Measurements from ENCODE around the gene DAND5. TPM values are rescaled to one million over a fixed set of nuclear protein-coding genes. Genes with fewer than 3 reads are reported as not detected.

Gene DAND5
- total and polyA plus RNA-seq, 2 of the 13 experiments (the other 11 are each of a cell fraction or from before 2014, with no cell fraction given) = 0.04 TPM; not detected in 1

DNA sequence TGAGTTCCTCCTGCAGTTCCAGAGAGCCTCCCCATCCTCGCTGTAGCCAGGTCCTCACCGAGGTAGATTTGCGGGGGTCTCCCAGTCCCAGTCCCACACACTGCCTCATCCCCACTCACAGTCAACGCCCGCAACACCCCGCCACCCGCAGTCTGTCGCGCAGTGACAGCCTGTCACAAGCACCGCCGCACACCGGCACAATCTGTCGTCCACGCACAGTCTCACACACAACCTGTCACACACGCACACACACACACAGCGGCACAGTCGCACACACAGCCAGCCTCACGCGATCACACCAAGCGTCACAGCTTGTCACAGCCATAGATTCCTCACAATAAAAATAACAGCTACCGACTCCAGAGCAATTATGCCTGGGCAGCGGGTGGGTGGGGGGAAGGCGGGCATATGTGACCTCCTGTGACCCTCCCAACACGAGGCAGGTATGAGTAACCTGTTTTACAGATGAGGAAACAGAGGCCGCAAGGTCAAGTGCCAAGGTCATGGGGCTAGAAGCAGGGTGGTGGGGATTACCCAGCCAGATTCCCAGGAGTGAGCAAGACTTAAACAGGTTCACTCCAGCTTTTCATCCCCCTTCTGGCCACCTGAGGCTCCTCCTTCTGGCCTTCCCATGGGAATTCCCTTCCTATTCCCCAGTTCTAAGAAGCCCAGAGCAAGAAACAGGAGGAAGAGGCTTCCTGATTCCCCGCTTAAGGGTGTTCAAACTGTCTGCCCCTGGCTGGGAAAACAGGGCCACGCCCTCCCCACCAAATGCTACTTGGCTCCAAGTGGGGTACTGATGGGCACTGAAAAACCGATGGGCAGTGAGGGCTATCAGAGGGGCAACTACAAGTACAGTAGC is 39.8 kb downstream of the DAND5 start (continued):
- TF ChIP-seq, protein P1, sequence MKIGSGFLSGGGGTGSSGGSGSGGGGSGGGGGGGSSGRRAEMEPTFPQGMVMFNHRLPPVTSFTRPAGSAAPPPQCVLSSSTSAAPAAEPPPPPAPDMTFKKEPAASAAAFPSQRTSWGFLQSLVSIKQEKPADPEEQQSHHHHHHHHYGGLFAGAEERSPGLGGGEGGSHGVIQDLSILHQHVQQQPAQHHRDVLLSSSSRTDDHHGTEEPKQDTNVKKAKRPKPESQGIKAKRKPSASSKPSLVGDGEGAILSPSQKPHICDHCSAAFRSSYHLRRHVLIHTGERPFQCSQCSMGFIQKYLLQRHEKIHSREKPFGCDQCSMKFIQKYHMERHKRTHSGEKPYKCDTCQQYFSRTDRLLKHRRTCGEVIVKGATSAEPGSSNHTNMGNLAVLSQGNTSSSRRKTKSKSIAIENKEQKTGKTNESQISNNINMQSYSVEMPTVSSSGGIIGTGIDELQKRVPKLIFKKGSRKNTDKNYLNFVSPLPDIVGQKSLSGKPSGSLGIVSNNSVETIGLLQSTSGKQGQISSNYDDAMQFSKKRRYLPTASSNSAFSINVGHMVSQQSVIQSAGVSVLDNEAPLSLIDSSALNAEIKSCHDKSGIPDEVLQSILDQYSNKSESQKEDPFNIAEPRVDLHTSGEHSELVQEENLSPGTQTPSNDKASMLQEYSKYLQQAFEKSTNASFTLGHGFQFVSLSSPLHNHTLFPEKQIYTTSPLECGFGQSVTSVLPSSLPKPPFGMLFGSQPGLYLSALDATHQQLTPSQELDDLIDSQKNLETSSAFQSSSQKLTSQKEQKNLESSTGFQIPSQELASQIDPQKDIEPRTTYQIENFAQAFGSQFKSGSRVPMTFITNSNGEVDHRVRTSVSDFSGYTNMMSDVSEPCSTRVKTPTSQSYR (CRISPR knock-in tag; IDR thresholded peaks at IDR 0.05; ENCODE audit: borderline replicate concordance) = no peak
- TF ChIP-seq ESRRA (CRISPR knock-in tag; IDR thresholded peaks at IDR 0.05; ENCODE audit: low read depth) (peak; percentile 45; the same call in 1 of the 2 replicates), ZNF891 (CRISPR knock-in tag; IDR thresholded peaks at IDR 0.05) (no peak), NCOA1 (CRISPR knock-in tag; IDR thresholded peaks at IDR 0.05) (no peak), ZNF329 (CRISPR knock-in tag; IDR thresholded peaks at IDR 0.05; ENCODE audit: low read depth) (no peak)
- TF ChIP-seq, protein P2, sequence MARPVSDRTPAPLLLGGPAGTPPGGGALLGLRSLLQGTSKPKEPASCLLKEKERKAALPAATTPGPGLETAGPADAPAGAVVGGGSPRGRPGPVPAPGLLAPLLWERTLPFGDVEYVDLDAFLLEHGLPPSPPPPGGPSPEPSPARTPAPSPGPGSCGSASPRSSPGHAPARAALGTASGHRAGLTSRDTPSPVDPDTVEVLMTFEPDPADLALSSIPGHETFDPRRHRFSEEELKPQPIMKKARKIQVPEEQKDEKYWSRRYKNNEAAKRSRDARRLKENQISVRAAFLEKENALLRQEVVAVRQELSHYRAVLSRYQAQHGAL (CRISPR knock-in tag; IDR thresholded peaks at IDR 0.05; ENCODE audit: not compliant biosample characterization) = no peak
- TF ChIP-seq, protein P3, sequence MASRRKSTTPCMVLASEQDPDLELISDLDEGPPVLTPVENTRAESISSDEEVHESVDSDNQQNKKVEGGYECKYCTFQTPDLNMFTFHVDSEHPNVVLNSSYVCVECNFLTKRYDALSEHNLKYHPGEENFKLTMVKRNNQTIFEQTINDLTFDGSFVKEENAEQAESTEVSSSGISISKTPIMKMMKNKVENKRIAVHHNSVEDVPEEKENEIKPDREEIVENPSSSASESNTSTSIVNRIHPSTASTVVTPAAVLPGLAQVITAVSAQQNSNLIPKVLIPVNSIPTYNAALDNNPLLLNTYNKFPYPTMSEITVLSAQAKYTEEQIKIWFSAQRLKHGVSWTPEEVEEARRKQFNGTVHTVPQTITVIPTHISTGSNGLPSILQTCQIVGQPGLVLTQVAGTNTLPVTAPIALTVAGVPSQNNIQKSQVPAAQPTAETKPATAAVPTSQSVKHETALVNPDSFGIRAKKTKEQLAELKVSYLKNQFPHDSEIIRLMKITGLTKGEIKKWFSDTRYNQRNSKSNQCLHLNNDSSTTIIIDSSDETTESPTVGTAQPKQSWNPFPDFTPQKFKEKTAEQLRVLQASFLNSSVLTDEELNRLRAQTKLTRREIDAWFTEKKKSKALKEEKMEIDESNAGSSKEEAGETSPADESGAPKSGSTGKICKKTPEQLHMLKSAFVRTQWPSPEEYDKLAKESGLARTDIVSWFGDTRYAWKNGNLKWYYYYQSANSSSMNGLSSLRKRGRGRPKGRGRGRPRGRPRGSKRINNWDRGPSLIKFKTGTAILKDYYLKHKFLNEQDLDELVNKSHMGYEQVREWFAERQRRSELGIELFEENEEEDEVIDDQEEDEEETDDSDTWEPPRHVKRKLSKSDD (CRISPR knock-in tag; IDR thresholded peaks at IDR 0.05; ENCODE audit: low read depth) = no peak
- TF ChIP-seq, protein P4, sequence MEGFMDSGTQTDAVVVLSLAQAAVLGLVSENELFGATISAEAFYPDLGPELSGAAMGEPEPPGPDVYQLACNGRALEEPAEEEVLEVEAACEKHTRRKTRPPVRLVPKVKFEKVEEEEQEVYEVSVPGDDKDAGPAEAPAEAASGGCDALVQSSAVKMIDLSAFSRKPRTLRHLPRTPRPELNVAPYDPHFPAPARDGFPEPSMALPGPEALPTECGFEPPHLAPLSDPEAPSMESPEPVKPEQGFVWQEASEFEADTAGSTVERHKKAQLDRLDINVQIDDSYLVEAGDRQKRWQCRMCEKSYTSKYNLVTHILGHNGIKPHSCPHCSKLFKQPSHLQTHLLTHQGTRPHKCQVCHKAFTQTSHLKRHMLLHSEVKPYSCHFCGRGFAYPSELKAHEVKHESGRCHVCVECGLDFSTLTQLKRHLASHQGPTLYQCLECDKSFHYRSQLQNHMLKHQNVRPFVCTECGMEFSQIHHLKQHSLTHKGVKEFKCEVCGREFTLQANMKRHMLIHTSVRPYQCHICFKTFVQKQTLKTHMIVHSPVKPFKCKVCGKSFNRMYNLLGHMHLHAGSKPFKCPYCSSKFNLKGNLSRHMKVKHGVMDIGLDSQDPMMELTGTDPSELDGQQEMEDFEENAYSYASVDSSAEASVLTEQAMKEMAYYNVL (CRISPR knock-in tag; IDR thresholded peaks at IDR 0.05; ENCODE audit: borderline replicate concordance) = no peak
- TF ChIP-seq, protein P5, sequence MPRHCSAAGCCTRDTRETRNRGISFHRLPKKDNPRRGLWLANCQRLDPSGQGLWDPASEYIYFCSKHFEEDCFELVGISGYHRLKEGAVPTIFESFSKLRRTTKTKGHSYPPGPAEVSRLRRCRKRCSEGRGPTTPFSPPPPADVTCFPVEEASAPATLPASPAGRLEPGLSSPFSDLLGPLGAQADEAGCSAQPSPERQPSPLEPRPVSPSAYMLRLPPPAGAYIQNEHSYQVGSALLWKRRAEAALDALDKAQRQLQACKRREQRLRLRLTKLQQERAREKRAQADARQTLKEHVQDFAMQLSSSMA (CRISPR knock-in tag; IDR thresholded peaks at IDR 0.05) = no peak

All from HepG2 (cell line).